GM12878 (cell line): ENCODE data around the gene POLR1A. TPM values are rescaled to one million over a fixed set of nuclear protein-coding genes. Genes with fewer than 3 reads are reported as not detected.

ENCODE experiments used
- ATAC-seq: fragments of 200-7000 bp; cut with Tn5 transposase; 3 replicates; pipeline ENCODE4 v1.9.1; 2020; ENCODE audit warnings: mild to moderate bottlenecking, moderate library complexity
- Bru-seq: library from RNA; stranded (reverse); fragments of 400-500 nt; gene quantifications from one replicate; lab custom pipeline; 2021; lab: Mats Ljungman, UMichigan
- BruChase-seq, 2 experiments: library from RNA; stranded (reverse); fragments of 400-500 nt; gene quantifications; one replicate each; lab custom pipeline; 2021; lab: Mats Ljungman, UMichigan
- BruUV-seq: library from RNA; stranded (reverse); fragments of 400-500 nt; replicated peaks from 2 replicates; lab custom pipeline; 2021; lab: Mats Ljungman, UMichigan
- CTCF ChIA-PET: fragments of 300-600 bp; sonication (Branson Sonifier 250); formaldehyde crosslinking; extraction: SDS; loops from one replicate; lab custom pipeline; 2021; ENCODE audit warnings: inconsistent platforms; lab: Yijun Ruan, JAX
- POLR2A ChIA-PET: fragments of 350-600 bp; formaldehyde crosslinking; extraction: SDS; loops from one replicate; lab custom pipeline; 2021; ENCODE audit warnings: inconsistent platforms; lab: Charles Lee
- RAD21 ChIA-PET: fragments of 300-600 bp; sonication (Branson Sonifier 250); formaldehyde crosslinking; loops from one replicate; lab custom pipeline; 2023; ENCODE audit warnings: antibody characterized with exemption; ENCODE audit not compliant: unreplicated experiment; lab: Charles Lee
- SMC1A ChIA-PET: fragments of 300-600 bp; sonication (Branson Sonifier 250); formaldehyde crosslinking; loops from one replicate; lab custom pipeline; 2023; ENCODE audit not compliant: unreplicated experiment, uncharacterized antibody; lab: Charles Lee
- DNase-seq: peaks from one replicate; pipeline ENCODE4 v3.0.0-alpha.2; 2011; ENCODE audit warnings: low read depth, low spot score
- FAIRE-seq: peaks from 3 replicates; lab custom pipeline; 2011; peaks lifted over from hg19 to GRCh38; lab: Jason Lieb, UNC
- H2AFZ ChIP-seq: 2 replicates; pipeline ENCODE4 v1.6.0; 2011; ENCODE audit warnings: low read depth, low read length, control low read depth; ENCODE audit not compliant: control insufficient read depth
- H3K27ac ChIP-seq: 2 replicates; pipeline ENCODE4 v1.5.1; 2011; ENCODE audit warnings: control low read depth; ENCODE audit not compliant: control insufficient read depth, insufficient read depth
- H3K27me3 ChIP-seq, 2 experiments: replicated peaks in 1 of 2; 2 replicates each; pipeline versions ENCODE4 v1.6.0 to v1.6.1; 2011; ENCODE audit warnings: low read length in 1 of 2; ENCODE audit not compliant: control insufficient read depth in 2 of 2, insufficient read depth in 2 of 2
- H3K36me3 ChIP-seq, 2 experiments: 2 replicates each; pipeline ENCODE4 v1.5.1; 2011; ENCODE audit warnings: low read length in 1 of 2; ENCODE audit not compliant: control insufficient read depth in 2 of 2, insufficient read depth in 2 of 2
- H3K4me1 ChIP-seq: 2 replicates; pipeline ENCODE4 v1.6.1; 2011; ENCODE audit warnings: mild to moderate bottlenecking, low read length, moderate library complexity, mixed read lengths; ENCODE audit not compliant: control insufficient read depth, insufficient read depth
- H3K4me2 ChIP-seq: 2 replicates; pipeline ENCODE4 v1.6.0; 2011; ENCODE audit warnings: control low read depth; ENCODE audit not compliant: control insufficient read depth, insufficient read depth
- H3K4me3 ChIP-seq: fragments of 200-600 bp; sonication (generic); 2 replicates; pipeline ENCODE4 v1.5.1; 2016
- H3K79me2 ChIP-seq: 2 replicates; pipeline ENCODE4 v1.6.0; 2011; ENCODE audit warnings: low read length; ENCODE audit not compliant: control insufficient read depth, insufficient read depth
- H3K9ac ChIP-seq: 2 replicates; pipeline ENCODE4 v1.8.0; 2011; ENCODE audit warnings: low read length, control low read depth, mixed read lengths; ENCODE audit not compliant: control insufficient read depth, insufficient read depth
- H3K9me3 ChIP-seq: replicated peaks from 3 replicates; pipeline ENCODE4 v1.5.1; 2011; ENCODE audit warnings: mild to moderate bottlenecking, low read length; ENCODE audit not compliant: control insufficient read depth, insufficient read depth
- H4K20me1 ChIP-seq: 2 replicates; pipeline ENCODE4 v1.6.0; 2011; ENCODE audit not compliant: control insufficient read depth, insufficient read depth
- BMI1 ChIP-seq: fragments of 450-650 bp; IDR thresholded peaks from 2 replicates; pipeline ENCODE4 v1.6.1; 2016; ENCODE audit warnings: mild to moderate bottlenecking, moderate library complexity, borderline replicate concordance
- E2F8 ChIP-seq: fragments of 450-650 bp; IDR thresholded peaks from 2 replicates; pipeline ENCODE4 v1.6.1; 2018; ENCODE audit warnings: mild to moderate bottlenecking, low read depth, moderate library complexity; ENCODE audit not compliant: partially characterized antibody
- FOXK2 ChIP-seq: fragments of 450-650 bp; IDR thresholded peaks from 2 replicates; pipeline ENCODE4 v1.6.1; 2017; ENCODE audit warnings: mild to moderate bottlenecking, moderate library complexity
- IRF4 ChIP-seq: IDR thresholded peaks from 2 replicates; pipeline ENCODE4 v1.6.1; 2011; ENCODE audit warnings: low read depth, low read length
- MEF2A ChIP-seq: IDR thresholded peaks from 2 replicates; pipeline ENCODE4 v1.6.1; 2011; ENCODE audit warnings: low read depth, mild to moderate bottlenecking, low read length, moderate library complexity; ENCODE audit not compliant: insufficient read depth
- NBN ChIP-seq: fragments of 450-650 bp; IDR thresholded peaks from 2 replicates; pipeline ENCODE4 v1.6.1; 2016
- POLR2AphosphoS2 ChIP-seq: IDR thresholded peaks from 2 replicates; pipeline ENCODE4 v1.6.1; 2011; ENCODE audit warnings: low read depth, mild to moderate bottlenecking, low read length, improper control_type of control experiment, moderate library complexity
- SIN3A ChIP-seq: IDR thresholded peaks from 2 replicates; pipeline ENCODE4 v1.6.1; 2012; ENCODE audit warnings: low read depth, low read length, improper control_type of control experiment
- SMAD1 ChIP-seq: fragments of 450-650 bp; IDR thresholded peaks from 2 replicates; pipeline ENCODE4 v1.6.1; 2018; ENCODE audit warnings: mild to moderate bottlenecking, low read depth; ENCODE audit not compliant: partially characterized antibody
- SMC3 ChIP-seq: IDR thresholded peaks from 2 replicates; pipeline ENCODE4 v1.6.1; 2011; ENCODE audit warnings: low read length, improper control_type of control experiment, borderline replicate concordance
- STAT3 ChIP-seq: IDR thresholded peaks from 2 replicates; pipeline ENCODE4 v1.6.1; 2011; ENCODE audit warnings: low read depth, low read length, improper control_type of control experiment
- TCF12 ChIP-seq: IDR thresholded peaks from 2 replicates; pipeline ENCODE4 v1.6.1; 2011; ENCODE audit warnings: low read depth, mild to moderate bottlenecking, low read length
- ZBED1 ChIP-seq: IDR thresholded peaks from 2 replicates; pipeline ENCODE4 v1.6.1; 2016; ENCODE audit warnings: borderline replicate concordance
- ZNF622 ChIP-seq: fragments of 450-650 bp; IDR thresholded peaks from 2 replicates; pipeline ENCODE4 v1.6.1; 2017; ENCODE audit warnings: mild to moderate bottlenecking, inconsistent platforms
- ZZZ3 ChIP-seq: IDR thresholded peaks from 2 replicates; pipeline ENCODE4 v1.6.1; 2011; ENCODE audit warnings: low read depth; ENCODE audit not compliant: control insufficient read depth, insufficient read length
- WGBS: methylation state at CpG from one replicate; pipeline ENCODE4 v1.1.6; 2016; ENCODE audit warnings: low lambda C conversion rate; ENCODE audit not compliant: insufficient replicate concordance, insufficient coverage; ENCODE audit errors: missing lambda C conversion rate; 5-methylcytosine and 5-hydroxymethylcytosine counted together
- in situ Hi-C: fragments of 300-500 bp; cut with MboI; formaldehyde crosslinking; loops from 9 replicates; pipeline ENCODE4 v1.14.3; 2018; ENCODE audit warnings: mixed read lengths
- intact Hi-C: fragments of 100-400 bp; cut with micrococcal nuclease; formaldehyde crosslinking; loops from one replicate; pipeline ENCODE4 v1.14.2; 2022; ENCODE audit not compliant: unreplicated experiment
- long read RNA-seq, 2 experiments: library from polyadenylated mRNA; unstranded; transcript quantifications; one replicate each; pipeline ENCODE4 v2.0.0, GENCODE V29; 2019 to 2020
- polyA minus RNA-seq, 3 experiments: library from RNA; depleted of rRNA, polyadenylated mRNA; stranded (reverse); fragments of >200 nt; gene quantifications; 2 replicates each; pipeline ENCODE4 v1.2.3, GENCODE V29; 2011
- polyA plus RNA-seq, 11 experiments: library from polyadenylated mRNA; depleted of rRNA in 4 of 11; unstranded in 6 of 11; stranded (reverse) in 5 of 11; fragments of >200 nt; fragmentation: Nextera tagmentation in 4 of 11; fragmentation: Illumina TruSeq in 1 of 11; extraction: Ambion mirVana in 4 of 11; extraction: Trizol in 1 of 11; gene quantifications; 1 replicate in 1 of 11; 2 replicates in 10 of 11; pipeline versions ENCODE4 v1.2.1 to v1.2.3, GENCODE V29; 2011 to 2016; ENCODE audit warnings: inconsistent platforms in 2 of 11, missing spikeins in 2 of 11, low read depth in 1 of 11
- total RNA-seq, 4 experiments: library from RNA; depleted of rRNA in 3 of 4; stranded (reverse); fragments of >200 nt in 3 of 4; fragmentation: Illumina TruSeq in 1 of 4; extraction: Trizol in 1 of 4; gene quantifications; 2 replicates each; pipeline versions ENCODE4 v1.2.1 to v1.2.3, GENCODE V29; 2013 to 2021
- TF ChIP-seq, protein P1 (sequence below): fragments of 150-350 bp; IDR thresholded peaks from 2 replicates; pipeline ENCODE4 v1.6.1; 2014; ENCODE audit warnings: mild to moderate bottlenecking, low read depth, low read length

Gene POLR1A
- total RNA-seq (2013; cell fraction: nucleolus; rRNA removed), result 76.7 and 82.3 TPM in 2 replicates
- total RNA-seq (2014; rRNA removed), result 17.9 and 20.0 TPM in 2 replicates
- 13.8 and 14.0 TPM in 2 replicates for total RNA-seq (2014; rRNA removed; fragmentation: Illumina TruSeq; extraction: Trizol)
- total RNA-seq (2021), result 51.6 and 53.9 TPM in 2 replicates
- polyA plus RNA-seq (2011; ENCODE audit: low read depth), result 5.1 TPM
- 7.5 and 13.9 TPM in 2 replicates for polyA plus RNA-seq (2011; rRNA removed)
- 10.3 and 10.4 TPM in 2 replicates for polyA plus RNA-seq (2011; cell fraction: cytosol; rRNA removed)
- 14.5 and 23.8 TPM in 2 replicates for polyA plus RNA-seq (2011; cell fraction: nucleus; rRNA removed)
- polyA plus RNA-seq (2012), result 9.0 and 13.2 TPM in 2 replicates
- polyA plus RNA-seq (2014; fragmentation: Illumina TruSeq; extraction: Trizol), result 24.2 and 29.8 TPM in 2 replicates
- polyA plus RNA-seq (2014; fragmentation: Nextera tagmentation; extraction: Ambion mirVana), result 1 to 10 TPM; 2.1 to 6.1 TPM
- 15.5 and 17.0 TPM in 2 replicates for polyA plus RNA-seq (2014; rRNA removed)
- polyA plus RNA-seq (2016; fragmentation: Nextera tagmentation; extraction: Ambion mirVana), result 10 to 100 TPM; 23.2 to 24.0 TPM
- polyA minus RNA-seq (2011; rRNA and poly(A)+ RNA removed), result 16.8 and 27.1 TPM in 2 replicates
- polyA minus RNA-seq (2011; cell fraction: cytosol; rRNA and poly(A)+ RNA removed), result 11.0 and 22.6 TPM in 2 replicates
- polyA minus RNA-seq (2011; cell fraction: nucleus; rRNA and poly(A)+ RNA removed), result 14.9 and 30.5 TPM in 2 replicates
- percentile 72 among the genes with signal in this experiment for Bru-seq, nascent RNA
- percentile 80 among the genes with signal in this experiment for BruChase-seq, experiment 1, labeled RNA remaining after a 6-hour chase
- BruChase-seq, experiment 2, labeled RNA remaining after a 2-hour chase, result percentile 76 among the genes with signal in this experiment
- long read RNA-seq, experiment 1, partial matches to known transcripts, result 1 of 3 reads
- long read RNA-seq, experiment 1, other reads (novel, unspliced or antisense), result 1 of 3 reads
- long read RNA-seq, experiment 2, partial matches to known transcripts, result 15 of 31 reads
- long read RNA-seq, experiment 2, other reads (novel, unspliced or antisense), result 15 of 31 reads

- Histone ChIP-seq H3K4me2 (peak within 1 kb of the TSS; percentile 63), H2AFZ (peak within 1 kb of the TSS; percentile 99), H3K4me1 (no peaks in the 10 kb centered on the region), H3K36me3 (peaks cover 0 to 8% of the 10 kb centered on the region in 2 experiments; a peak in 2 of 4 replicates), H3K4me3 (peak within 1 kb of the TSS; percentile 88), H4K20me1 (no peaks in the 10 kb centered on the region), H3K79me2 (peaks cover 81% of the 10 kb centered on the region), H3K9me3 (peaks cover 2% of the 10 kb centered on the region; the same call in 2 of the 3 replicates), H3K27me3 (no peaks in the 10 kb centered on the region), H3K27ac (peak within 1 kb of the TSS; percentile 91), H3K9ac (peak within 1 kb of the TSS; percentile 93)
- no TSS peak for BruUV-seq
- DNase-seq, result no peak
- POLR2A ChIA-PET, result interaction anchor here (0.9 to 1.9 kb wide), 6 partner anchors 9 to 108 kb away, joined by 3 to 5 read pairs (median 3); no protein-coding TSS in a partner anchor
- intact Hi-C loops, result no loop called here
- CTCF ChIA-PET, result interaction anchor here (1.2 to 3.9 kb wide), 9 partner anchors 13 to 278 kb away, joined by 3 to 23 read pairs (median 5); partner anchors contain the start of gene IMMT
- peak; percentile 90 for ATAC-seq
- FAIRE-seq, result peak; percentile 27
- in situ Hi-C loops, result no loop called here
- WGBS, result under 1% methylated on average over 38 of the region's 38 CpGs
- SMC1A ChIA-PET, result interaction anchor here (0.7 to 3.2 kb wide), 15 partner anchors 9 to 402 kb away, joined by 3 to 12 read pairs (median 4); no protein-coding TSS in a partner anchor
- RAD21 ChIA-PET, result interaction anchor here (0.7 to 2.1 kb wide), 9 partner anchors 14 to 281 kb away, joined by 3 to 16 read pairs (median 4); partner anchors contain the start of gene ST3GAL5
- TF ChIP-seq ZZZ3, result no peak
- no peak for TF ChIP-seq ZBED1
- no peak for TF ChIP-seq E2F8
- no peak for TF ChIP-seq ZNF622
- no peak for TF ChIP-seq STAT3
- no peak for TF ChIP-seq FOXK2
- TF ChIP-seq SMC3, result no peak
- TF ChIP-seq IRF4, result no peak
- no peak for TF ChIP-seq TCF12
- TF ChIP-seq SIN3A, result 0 out of 2 replicates have a peak, but pooled peaks have one; percentile 4
- no peak for TF ChIP-seq SMAD1
- no peak for TF ChIP-seq BMI1
- 0 out of 2 replicates have a peak, but pooled peaks have one; percentile 23 for TF ChIP-seq POLR2AphosphoS2
- TF ChIP-seq MEF2A, result no peak
- TF ChIP-seq, protein P1, sequence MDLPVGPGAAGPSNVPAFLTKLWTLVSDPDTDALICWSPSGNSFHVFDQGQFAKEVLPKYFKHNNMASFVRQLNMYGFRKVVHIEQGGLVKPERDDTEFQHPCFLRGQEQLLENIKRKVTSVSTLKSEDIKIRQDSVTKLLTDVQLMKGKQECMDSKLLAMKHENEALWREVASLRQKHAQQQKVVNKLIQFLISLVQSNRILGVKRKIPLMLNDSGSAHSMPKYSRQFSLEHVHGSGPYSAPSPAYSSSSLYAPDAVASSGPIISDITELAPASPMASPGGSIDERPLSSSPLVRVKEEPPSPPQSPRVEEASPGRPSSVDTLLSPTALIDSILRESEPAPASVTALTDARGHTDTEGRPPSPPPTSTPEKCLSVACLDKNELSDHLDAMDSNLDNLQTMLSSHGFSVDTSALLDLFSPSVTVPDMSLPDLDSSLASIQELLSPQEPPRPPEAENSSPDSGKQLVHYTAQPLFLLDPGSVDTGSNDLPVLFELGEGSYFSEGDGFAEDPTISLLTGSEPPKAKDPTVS, result no peak; the same call in 1 of the 2 replicates
- TF ChIP-seq NBN, result no peak
These were observed at the start of gene POLR1A for GRCh38 chr2:86105252-86105968. Gene POLR1A, minus strand, starts transcription at chr2:86105886. Its CDS starts 110 bp downstream, at chr2:86105776.
